Right atrium auricular region (tissue), 2 donors: ENCODE data around the gene LFNG. TPM values are rescaled to one million over a fixed set of nuclear protein-coding genes. Genes with fewer than 3 reads are reported as not detected.

Experiments used
- DNase-seq: peaks from one replicate; pipeline ENCODE4 v3.0.0-alpha.2; 2019; ENCODE audit warnings: low spot score
- H3K27ac ChIP-seq, 2 donors: fragments of 200-600 bp; sonication (generic); 1 replicate in 1 of 2; 2 replicates in 1 of 2; pipeline ENCODE4 v1.5.1; 2016 to 2019
- H3K27me3 ChIP-seq, 2 donors: fragments of 200-600 bp; sonication (generic); one replicate each; pipeline versions ENCODE4 v1.5.1 to v1.6.0; 2017 to 2019
- H3K36me3 ChIP-seq: fragments of 200-600 bp; sonication (generic); one replicate; pipeline ENCODE4 v1.5.1; 2016
- H3K4me1 ChIP-seq, 2 donors: fragments of 200-600 bp; sonication (generic); one replicate each; pipeline versions ENCODE4 v1.5.1 to v1.6.0; 2017 to 2019
- H3K4me3 ChIP-seq, 2 donors: fragments of 200-600 bp; sonication (generic); 1 replicate in 1 of 2; 2 replicates in 1 of 2; pipeline ENCODE4 v1.5.1; 2017 to 2019; ENCODE audit warnings: mild to moderate bottlenecking in 1 of 2, moderate library complexity in 1 of 2
- H3K9me3 ChIP-seq, 2 donors: fragments of 200-600 bp; sonication (generic); one replicate each; pipeline ENCODE4 v1.5.1; 2019
- total RNA-seq, 2 donors: library from RNA; depleted of rRNA; stranded (reverse); fragments of >200 nt; gene quantifications; one replicate each; pipeline ENCODE4 v1.1.0, GENCODE V29; 2016
- TF ChIP-seq, protein P1 (sequence below), 2 donors: fragments of 200-600 bp; sonication (generic); IDR thresholded peaks; one replicate each; pipeline ENCODE4 v1.5.1; 2019; ENCODE audit warnings: antibody characterized with exemption in 2 of 2

LFNG gene
- total RNA-seq, 2 donors from 2014 or later: 3.8 to 4.3 TPM

GRCh38 chr7:2497500-2498336 lies 21.9 kb upstream of the LFNG start:
- DNase-seq: no peak
- H3K27me3 ChIP-seq: no peaks in the 10 kb centered on the region

GRCh38 chr7:2498708-2499107 lies 20.9 kb upstream of the LFNG start:
- TF ChIP-seq, protein P1, sequence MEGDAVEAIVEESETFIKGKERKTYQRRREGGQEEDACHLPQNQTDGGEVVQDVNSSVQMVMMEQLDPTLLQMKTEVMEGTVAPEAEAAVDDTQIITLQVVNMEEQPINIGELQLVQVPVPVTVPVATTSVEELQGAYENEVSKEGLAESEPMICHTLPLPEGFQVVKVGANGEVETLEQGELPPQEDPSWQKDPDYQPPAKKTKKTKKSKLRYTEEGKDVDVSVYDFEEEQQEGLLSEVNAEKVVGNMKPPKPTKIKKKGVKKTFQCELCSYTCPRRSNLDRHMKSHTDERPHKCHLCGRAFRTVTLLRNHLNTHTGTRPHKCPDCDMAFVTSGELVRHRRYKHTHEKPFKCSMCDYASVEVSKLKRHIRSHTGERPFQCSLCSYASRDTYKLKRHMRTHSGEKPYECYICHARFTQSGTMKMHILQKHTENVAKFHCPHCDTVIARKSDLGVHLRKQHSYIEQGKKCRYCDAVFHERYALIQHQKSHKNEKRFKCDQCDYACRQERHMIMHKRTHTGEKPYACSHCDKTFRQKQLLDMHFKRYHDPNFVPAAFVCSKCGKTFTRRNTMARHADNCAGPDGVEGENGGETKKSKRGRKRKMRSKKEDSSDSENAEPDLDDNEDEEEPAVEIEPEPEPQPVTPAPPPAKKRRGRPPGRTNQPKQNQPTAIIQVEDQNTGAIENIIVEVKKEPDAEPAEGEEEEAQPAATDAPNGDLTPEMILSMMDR (IDR thresholded peaks at IDR 0.05): no peak
- no peaks in the 10 kb centered on the region for H3K36me3 ChIP-seq
- DNase-seq: no peak
- peaks cover 0 to 18% of the 10 kb centered on the region in 2 donors for H3K4me1 ChIP-seq
- H3K27me3 ChIP-seq: no peaks in the 10 kb centered on the region
- H3K4me3 ChIP-seq: no peak overlapping the region
- H3K9me3 ChIP-seq: no peaks in the 10 kb centered on the region
- no peak overlapping the region for H3K27ac ChIP-seq

More at GRCh38 chr7:2497500-2498336, 21.9 kb upstream of the LFNG start:
- Histone ChIP-seq H3K36me3 (no peaks in the 10 kb centered on the region), H3K9me3 (no peaks in the 10 kb centered on the region), H3K27ac (no peak overlapping the region), H3K4me3 (no peak overlapping the region), H3K4me1 (peaks cover 0 to 28% of the 10 kb centered on the region in 2 donors)
- TF ChIP-seq, protein P1 (IDR thresholded peaks at IDR 0.05): no peak

GRCh38 chr7:2499181-2499580 lies 20.4 kb upstream of the LFNG start:
- no peaks in the 10 kb centered on the region for H3K9me3 ChIP-seq
- TF ChIP-seq, protein P1 (IDR thresholded peaks at IDR 0.05): no peak
- H3K4me1 ChIP-seq: peaks cover 0 to 13% of the 10 kb centered on the region in 2 donors
- H3K27ac ChIP-seq: no peak overlapping the region
- no peak overlapping the region for H3K4me3 ChIP-seq
- DNase-seq: no peak
- no peaks in the 10 kb centered on the region for H3K36me3 ChIP-seq
- no peaks in the 10 kb centered on the region for H3K27me3 ChIP-seq

DNA sequence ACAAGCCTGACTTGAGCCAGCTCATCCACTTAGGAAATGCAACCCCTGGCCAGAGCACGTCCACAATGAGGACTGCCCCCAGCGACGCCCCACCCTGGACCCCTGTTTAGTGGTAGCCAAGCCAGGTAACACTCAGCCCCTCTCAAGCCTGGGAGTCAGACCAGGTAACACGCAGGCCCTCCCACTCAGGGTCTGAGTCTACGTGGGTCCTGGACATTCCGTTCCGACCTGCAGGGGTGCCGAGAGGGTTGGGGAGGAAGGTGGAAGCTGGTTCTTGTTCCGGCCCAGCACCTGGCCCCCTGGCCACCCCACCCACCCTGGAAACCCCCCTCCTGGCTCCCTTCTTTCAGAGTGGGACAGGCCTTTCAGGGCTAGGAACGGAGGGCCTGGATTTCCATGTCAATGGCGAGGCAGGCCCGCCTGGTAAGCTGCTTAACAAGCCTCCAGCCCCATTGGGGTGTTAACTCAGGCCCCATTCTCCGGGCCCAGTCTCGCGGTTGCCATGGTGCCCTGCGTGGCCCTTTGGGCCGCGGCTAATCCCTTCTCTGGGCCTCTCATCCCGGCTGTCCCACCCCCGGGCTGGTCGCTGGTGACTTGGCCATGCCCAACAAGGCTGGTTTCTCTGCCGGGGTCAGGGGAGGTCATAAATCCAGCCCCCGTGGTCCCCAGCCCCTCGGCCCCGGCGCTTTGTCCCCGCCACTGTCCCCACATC lies 19.7 kb upstream of the LFNG start:
- no peaks in the 10 kb centered on the region for H3K9me3 ChIP-seq
- H3K27me3 ChIP-seq: no peaks in the 10 kb centered on the region
- H3K27ac ChIP-seq: no peak overlapping the region
- no peak overlapping the region for H3K4me3 ChIP-seq
- no peaks in the 10 kb centered on the region for H3K36me3 ChIP-seq
- TF ChIP-seq, protein P1 (IDR thresholded peaks at IDR 0.05): no peak
- DNase-seq: no peak
- H3K4me1 ChIP-seq: peaks cover 0 to 7% of the 10 kb centered on the region in 2 donors

GRCh38 chr7:2500701-2501100 lies 18.9 kb upstream of the LFNG start:
- H3K27me3 ChIP-seq: no peaks in the 10 kb centered on the region
- H3K4me1 ChIP-seq: peaks cover 0 to 7% of the 10 kb centered on the region in 2 donors
- no peak overlapping the region for H3K4me3 ChIP-seq
- TF ChIP-seq, protein P1 (IDR thresholded peaks at IDR 0.05): no peak
- no peak overlapping the region for H3K27ac ChIP-seq
- DNase-seq: no peak
- no peaks in the 10 kb centered on the region for H3K9me3 ChIP-seq
- no peaks in the 10 kb centered on the region for H3K36me3 ChIP-seq
